T-helper 2 cell treated with Interferon-gamma antibody and Interleukin-4, amounts not matched to agents 5 μg/mL and 100 μg/mL, for 36 hours (primary cell): ENCODE data around the gene METTL5.

Experiments used
- DNase-seq: peaks from one replicate; pipeline ENCODE4 v3.0.0; 2021; ENCODE audit warnings: low spot score
- H3K27ac Mint-ChIP-seq: one replicate; pipeline ENCODE4 v1.8.0; 2021; ENCODE audit warnings: mild to moderate bottlenecking, mixed read lengths
- H3K27me3 Mint-ChIP-seq: one replicate; pipeline ENCODE4 v1.8.0; 2021; ENCODE audit warnings: low read depth, mixed read lengths
- H3K36me3 Mint-ChIP-seq: one replicate; pipeline ENCODE4 v1.8.0; 2021; ENCODE audit warnings: low read depth, mixed read lengths
- H3K4me1 Mint-ChIP-seq: one replicate; pipeline ENCODE4 v1.8.0; 2021; ENCODE audit warnings: low read depth, mixed read lengths
- H3K4me3 Mint-ChIP-seq: one replicate; pipeline ENCODE4 v1.8.0; 2022; ENCODE audit warnings: mild to moderate bottlenecking, moderate library complexity, mixed read lengths
- H3K9me3 Mint-ChIP-seq: one replicate; pipeline ENCODE4 v1.8.0; 2021; ENCODE audit warnings: mixed read lengths

The METTL5 gene

GRCh38 chr2:169782513-169782912 is 42.2 kb downstream of the METTL5 start:
- DNase-seq: no peak
- Mint-ChIP-seq H3K4me3 (no peak overlapping the region), H3K4me1 (peaks cover 3% of the 10 kb centered on the region), H3K36me3 (no peaks in the 10 kb centered on the region), H3K27me3 (peaks cover 4% of the 10 kb centered on the region), H3K27ac (no peak overlapping the region), H3K9me3 (no peaks in the 10 kb centered on the region)

- H3K36me3 Mint-ChIP-seq: no peaks in the 10 kb centered on the region
- H3K4me1 Mint-ChIP-seq: peaks cover 3% of the 10 kb centered on the region
- H3K9me3 Mint-ChIP-seq: no peaks in the 10 kb centered on the region
- peaks cover 3% of the 10 kb centered on the region for H3K27me3 Mint-ChIP-seq
- no peak overlapping the region for H3K4me3 Mint-ChIP-seq
- DNase-seq: no peak
- no peak overlapping the region for H3K27ac Mint-ChIP-seq
These were observed 43.3 kb downstream of the METTL5 start for GRCh38 chr2:169781249-169782013.

GRCh38 chr2:169778446-169778845 is 46.3 kb downstream of the METTL5 start:
- no peak overlapping the region for H3K4me3 Mint-ChIP-seq
- no peak overlapping the region for H3K27ac Mint-ChIP-seq
- H3K4me1 Mint-ChIP-seq: peaks cover 6% of the 10 kb centered on the region
- H3K9me3 Mint-ChIP-seq: no peaks in the 10 kb centered on the region
- DNase-seq: no peak
- H3K27me3 Mint-ChIP-seq: peaks cover 3% of the 10 kb centered on the region
- H3K36me3 Mint-ChIP-seq: no peaks in the 10 kb centered on the region

DNA sequence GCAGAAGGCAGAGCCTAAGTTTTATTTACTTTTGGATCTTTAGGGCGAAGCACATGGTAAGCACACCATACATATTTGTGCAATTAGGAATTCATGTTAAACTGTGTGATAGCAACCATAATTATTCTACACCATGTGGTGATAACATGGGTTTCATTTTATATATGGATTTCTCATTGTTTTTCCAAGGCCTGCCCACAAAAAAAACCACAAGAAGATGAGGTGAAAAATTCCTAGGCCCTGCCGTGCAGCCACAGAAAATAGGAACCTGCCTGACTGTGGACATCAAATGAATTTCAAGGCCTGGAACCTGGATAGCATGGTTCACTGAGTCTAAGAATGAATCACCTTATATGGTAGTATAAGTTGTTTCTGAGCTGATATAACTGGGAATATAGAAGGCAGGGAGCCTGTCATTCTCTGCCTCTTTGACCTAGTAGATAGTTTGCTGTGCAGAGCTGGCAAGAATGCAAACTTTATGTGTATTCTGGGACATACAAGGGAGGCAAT is 48.4 kb downstream of the METTL5 start:
- no peak overlapping the region for H3K4me3 Mint-ChIP-seq
- H3K4me1 Mint-ChIP-seq: peaks cover 6% of the 10 kb centered on the region
- no peak overlapping the region for H3K27ac Mint-ChIP-seq
- peaks cover 2% of the 10 kb centered on the region for H3K27me3 Mint-ChIP-seq
- DNase-seq: no peak
- no peaks in the 10 kb centered on the region for H3K9me3 Mint-ChIP-seq
- H3K36me3 Mint-ChIP-seq: no peaks in the 10 kb centered on the region

GRCh38 chr2:169775765-169776164 is 48.9 kb downstream of the METTL5 start:
- Mint-ChIP-seq H3K36me3 (no peaks in the 10 kb centered on the region), H3K27ac (no peak overlapping the region), H3K4me1 (peaks cover 6% of the 10 kb centered on the region), H3K9me3 (no peaks in the 10 kb centered on the region), H3K4me3 (no peak overlapping the region), H3K27me3 (no peaks in the 10 kb centered on the region)
- DNase-seq: no peak

DNA sequence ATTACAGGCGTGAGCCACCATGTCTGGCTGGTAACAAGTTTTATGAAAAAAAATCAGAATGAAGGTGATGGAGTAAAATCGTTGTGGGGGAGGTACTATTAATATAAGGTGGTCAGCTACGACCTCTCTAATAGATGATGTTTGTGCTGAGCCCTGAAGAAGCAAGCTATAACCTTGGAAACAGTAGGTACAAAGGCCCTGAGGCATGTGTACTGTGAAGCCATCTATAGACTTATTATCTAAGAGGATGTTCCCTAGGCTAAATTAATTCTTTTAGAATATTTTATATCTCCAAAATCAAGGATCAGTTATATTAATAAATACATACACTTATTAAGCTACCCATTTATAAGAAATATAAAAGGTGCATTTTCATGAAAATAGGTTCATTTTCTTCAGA is 49.4 kb downstream of the METTL5 start:
- Mint-ChIP-seq H3K27ac (no peak overlapping the region), H3K4me1 (peaks cover 6% of the 10 kb centered on the region), H3K9me3 (no peaks in the 10 kb centered on the region), H3K4me3 (no peak overlapping the region), H3K36me3 (no peaks in the 10 kb centered on the region), H3K27me3 (no peaks in the 10 kb centered on the region)
- no peak for DNase-seq

DNA sequence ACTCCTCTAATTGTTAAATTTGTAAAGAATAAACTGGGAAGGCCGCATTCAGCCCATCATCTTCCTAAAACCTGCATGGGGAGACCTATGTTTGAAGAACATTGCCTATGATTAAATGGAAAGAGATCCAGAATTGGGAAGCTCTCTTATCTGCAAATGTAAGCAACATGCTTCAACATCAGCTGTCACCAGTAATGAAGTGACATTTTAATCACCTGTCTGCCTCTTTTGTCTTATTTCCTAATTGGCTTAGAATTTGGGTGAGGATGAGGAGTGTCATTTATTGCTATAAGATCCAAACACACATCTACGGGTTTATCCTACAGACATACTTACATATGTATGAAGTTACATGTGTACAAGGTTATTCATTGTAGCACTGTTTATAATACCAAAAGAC is 52.1 kb downstream of the METTL5 start:
- Mint-ChIP-seq H3K4me3 (no peak overlapping the region), H3K27me3 (peaks cover 13% of the 10 kb centered on the region), H3K4me1 (peaks cover 4% of the 10 kb centered on the region), H3K36me3 (no peaks in the 10 kb centered on the region), H3K27ac (no peak overlapping the region), H3K9me3 (no peaks in the 10 kb centered on the region)
- DNase-seq: no peak

- no peaks in the 10 kb centered on the region for H3K36me3 Mint-ChIP-seq
- H3K9me3 Mint-ChIP-seq: no peaks in the 10 kb centered on the region
- no peak overlapping the region for H3K4me3 Mint-ChIP-seq
- peaks cover 9% of the 10 kb centered on the region for H3K4me1 Mint-ChIP-seq
- no peak overlapping the region for H3K27ac Mint-ChIP-seq
- DNase-seq: no peak
- H3K27me3 Mint-ChIP-seq: peaks cover 19% of the 10 kb centered on the region
These were observed 53.1 kb downstream of the METTL5 start for GRCh38 chr2:169771612-169772011.

- Mint-ChIP-seq H3K4me1 (peaks cover 9% of the 10 kb centered on the region), H3K9me3 (no peaks in the 10 kb centered on the region), H3K4me3 (no peak overlapping the region), H3K27me3 (peaks cover 21% of the 10 kb centered on the region), H3K36me3 (no peaks in the 10 kb centered on the region), H3K27ac (no peak overlapping the region)
- DNase-seq: no peak
These were observed 53.7 kb downstream of the METTL5 start for GRCh38 chr2:169771021-169771420.

- H3K36me3 Mint-ChIP-seq: no peaks in the 10 kb centered on the region
- H3K27ac Mint-ChIP-seq: no peak overlapping the region
- H3K4me1 Mint-ChIP-seq: peaks cover 6% of the 10 kb centered on the region
- H3K9me3 Mint-ChIP-seq: no peaks in the 10 kb centered on the region
- DNase-seq: no peak
- peaks cover 21% of the 10 kb centered on the region for H3K27me3 Mint-ChIP-seq
- peak overlapping the region; percentile 79 for H3K4me3 Mint-ChIP-seq
These were observed 56.3 kb downstream of the METTL5 start for GRCh38 chr2:169768262-169768995.

DNA sequence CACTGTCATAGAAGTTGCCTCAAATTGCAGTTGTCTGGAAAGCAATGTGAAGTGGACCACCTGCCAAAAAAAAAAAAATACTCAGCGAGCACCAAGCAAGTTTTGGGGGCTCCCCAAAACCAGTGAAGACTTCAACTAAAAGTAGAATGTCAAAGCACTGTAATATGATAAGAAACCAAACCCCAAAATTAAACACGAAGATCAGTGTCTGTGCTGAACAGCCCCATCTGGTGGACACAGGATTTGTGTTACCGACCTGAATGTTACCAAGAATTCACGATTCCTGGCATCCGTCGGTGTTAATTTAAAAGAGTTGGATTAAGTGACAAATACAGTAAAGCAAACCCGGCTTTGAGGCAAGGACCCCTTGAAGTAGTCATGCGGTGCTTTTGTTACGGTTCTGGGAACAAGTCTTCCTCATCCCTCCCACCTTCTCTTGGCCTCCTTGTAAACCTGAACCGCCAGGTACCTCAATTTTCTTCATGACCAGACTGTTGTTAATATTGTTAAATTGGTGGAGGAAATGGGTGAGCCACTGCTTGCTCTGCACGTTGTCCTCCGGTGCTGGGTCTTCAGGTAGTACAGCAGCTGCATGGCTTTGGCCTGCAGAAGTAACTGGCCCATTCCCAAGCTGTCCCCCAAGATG is 57.3 kb downstream of the METTL5 start:
- Mint-ChIP-seq H3K4me3 (peak overlapping the region; percentile 36), H3K9me3 (no peaks in the 10 kb centered on the region), H3K27ac (no peak overlapping the region), H3K36me3 (no peaks in the 10 kb centered on the region), H3K4me1 (peaks cover 6% of the 10 kb centered on the region), H3K27me3 (peaks cover 21% of the 10 kb centered on the region)
- DNase-seq: peak; percentile 36

- no peaks in the 10 kb centered on the region for H3K36me3 Mint-ChIP-seq
- H3K27me3 Mint-ChIP-seq: peaks cover 21% of the 10 kb centered on the region
- H3K4me3 Mint-ChIP-seq: no peak overlapping the region
- no peak for DNase-seq
- H3K9me3 Mint-ChIP-seq: no peaks in the 10 kb centered on the region
- no peak overlapping the region for H3K27ac Mint-ChIP-seq
- peaks cover 16% of the 10 kb centered on the region for H3K4me1 Mint-ChIP-seq
These were observed 59.2 kb downstream of the METTL5 start for GRCh38 chr2:169765523-169765922.

- no peak for DNase-seq
- Mint-ChIP-seq H3K9me3 (no peaks in the 10 kb centered on the region), H3K4me1 (peaks cover 12% of the 10 kb centered on the region), H3K27me3 (peaks cover 3% of the 10 kb centered on the region), H3K27ac (no peak overlapping the region), H3K36me3 (no peaks in the 10 kb centered on the region), H3K4me3 (no peak overlapping the region)
These were observed 62.8 kb downstream of the METTL5 start for GRCh38 chr2:169761970-169762292.
